Measurements from ENCODE around the gene VMAC. TPM values are rescaled to one million over a fixed set of nuclear protein-coding genes. Genes with fewer than 3 reads are reported as not detected.

VMAC gene
- total RNA-seq, 2 experiments from 2014 or later, result 1.5 to 2.0 TPM

- peaks cover 14% of the 10 kb centered on the region for H3K36me3 Mint-ChIP-seq (ENCODE audit: low read depth)
- H3K4me3 Mint-ChIP-seq, result no peak overlapping the region
- no peaks in the 10 kb centered on the region for H3K27me3 Mint-ChIP-seq (ENCODE audit: low read depth)
- DNase-seq, result no peak
- no peaks in the 10 kb centered on the region for H3K9me3 Mint-ChIP-seq
- H3K27ac Mint-ChIP-seq, result peak overlapping the region; percentile 30
- intact Hi-C loops (cut with micrococcal nuclease), result no loop called here
- peaks cover 23% of the 10 kb centered on the region for H3K4me1 Mint-ChIP-seq (ENCODE audit: low read depth)
- CTCF ChIA-PET, result no interaction called here
Observed at GRCh38 chr19:5940260-5941208, 35.9 kb downstream of the VMAC start.

GRCh38 chr19:5941673-5942072 lies 37.0 kb downstream of the VMAC start:
- Mint-ChIP-seq H3K36me3 (ENCODE audit: low read depth) (peaks cover 11% of the 10 kb centered on the region), H3K27me3 (ENCODE audit: low read depth) (no peaks in the 10 kb centered on the region), H3K9me3 (no peaks in the 10 kb centered on the region), H3K27ac (no peak overlapping the region), H3K4me3 (no peak overlapping the region), H3K4me1 (ENCODE audit: low read depth) (peaks cover 33% of the 10 kb centered on the region)
- no peak for DNase-seq
- CTCF ChIA-PET, result interaction anchor here (0.6 to 1.7 kb wide), 4 partner anchors 26 to 252 kb away, joined by 3 to 5 read pairs (median 4); partner anchors contain the start of gene RPL36
- intact Hi-C loops (cut with micrococcal nuclease), result no loop called here

- no peaks in the 10 kb centered on the region for H3K27me3 Mint-ChIP-seq (ENCODE audit: low read depth)
- H3K9me3 Mint-ChIP-seq, result no peaks in the 10 kb centered on the region
- CTCF ChIA-PET, result interaction anchor here (0.7 kb wide), 1 partner anchor 12 kb away, joined by 3 read pairs; no protein-coding TSS in a partner anchor
- H3K27ac Mint-ChIP-seq, result no peak overlapping the region
- H3K4me3 Mint-ChIP-seq, result no peak overlapping the region
- H3K36me3 Mint-ChIP-seq (ENCODE audit: low read depth), result peaks cover 9% of the 10 kb centered on the region
- intact Hi-C loops (cut with micrococcal nuclease), result no loop called here
- peaks cover 41% of the 10 kb centered on the region for H3K4me1 Mint-ChIP-seq (ENCODE audit: low read depth)
- no peak for DNase-seq
Observed at GRCh38 chr19:5943045-5943444, 38.4 kb downstream of the VMAC start.

GRCh38 chr19:5943623-5944022 lies 39.0 kb downstream of the VMAC start:
- Mint-ChIP-seq H3K4me1 (ENCODE audit: low read depth) (peaks cover 46% of the 10 kb centered on the region), H3K36me3 (ENCODE audit: low read depth) (peaks cover 10% of the 10 kb centered on the region), H3K27me3 (ENCODE audit: low read depth) (no peaks in the 10 kb centered on the region), H3K4me3 (no peak overlapping the region), H3K9me3 (no peaks in the 10 kb centered on the region), H3K27ac (no peak overlapping the region)
- CTCF ChIA-PET, result no interaction called here
- intact Hi-C loops (cut with micrococcal nuclease), result no loop called here
- no peak for DNase-seq

- Mint-ChIP-seq H3K27me3 (ENCODE audit: low read depth) (no peaks in the 10 kb centered on the region), H3K4me1 (ENCODE audit: low read depth) (peaks cover 84% of the 10 kb centered on the region), H3K36me3 (ENCODE audit: low read depth) (peaks cover 22% of the 10 kb centered on the region), H3K9me3 (no peaks in the 10 kb centered on the region), H3K27ac (peak overlapping the region; percentile 71), H3K4me3 (no peak overlapping the region)
- intact Hi-C loops (cut with micrococcal nuclease), result no loop called here
- CTCF ChIA-PET, result interaction anchor here (0.8 to 1.3 kb wide), 3 partner anchors 10 to 75 kb away, joined by 3 to 5 read pairs (median 4); no protein-coding TSS in a partner anchor
- no peak for DNase-seq
Observed at GRCh38 chr19:5947435-5947834, 42.8 kb downstream of the VMAC start.

GRCh38 chr19:5948752-5949564 lies 44.3 kb downstream of the VMAC start:
- Mint-ChIP-seq H3K27me3 (ENCODE audit: low read depth) (no peaks in the 10 kb centered on the region), H3K4me1 (ENCODE audit: low read depth) (peaks cover 91% of the 10 kb centered on the region), H3K9me3 (no peaks in the 10 kb centered on the region), H3K36me3 (ENCODE audit: low read depth) (peaks cover 28% of the 10 kb centered on the region), H3K27ac (peak overlapping the region; percentile 96), H3K4me3 (peak overlapping the region; percentile 71)
- intact Hi-C loops (cut with micrococcal nuclease), result loop anchor here (1.0 to 2.0 kb wide), 2 partner anchors 14 to 45 kb away; partner anchors contain the start of gene VMAC
- CTCF ChIA-PET, result interaction anchor here (0.5 to 6.2 kb wide), 8 partner anchors 18 to 1138 kb away, joined by 3 to 48 read pairs (median 4); no protein-coding TSS in a partner anchor
- peak; percentile 56 for DNase-seq

- peak; percentile 78 for DNase-seq
- Mint-ChIP-seq H3K27me3 (ENCODE audit: low read depth) (no peaks in the 10 kb centered on the region), H3K9me3 (no peaks in the 10 kb centered on the region), H3K4me3 (peak overlapping the region; percentile 71), H3K4me1 (ENCODE audit: low read depth) (peaks cover 91% of the 10 kb centered on the region), H3K36me3 (ENCODE audit: low read depth) (peaks cover 32% of the 10 kb centered on the region), H3K27ac (peak overlapping the region; percentile 96)
- CTCF ChIA-PET, result interaction anchor here (0.7 to 6.2 kb wide), 5 partner anchors 12 to 29 kb away, joined by 3 to 48 read pairs (median 4); no protein-coding TSS in a partner anchor
- intact Hi-C loops (cut with micrococcal nuclease), result loop anchor here (1.0 to 5.0 kb wide), 4 partner anchors 13 to 123 kb away; partner anchors contain the start of gene VMAC
Observed at GRCh38 chr19:5949792-5950305, 45.2 kb downstream of the VMAC start.

- intact Hi-C loops (cut with micrococcal nuclease), result loop anchor here (1.0 to 5.0 kb wide), 2 partner anchors 25 to 123 kb away; no protein-coding TSS in a partner anchor
- peak overlapping the region; percentile 96 for H3K27ac Mint-ChIP-seq
- peaks cover 34% of the 10 kb centered on the region for H3K36me3 Mint-ChIP-seq (ENCODE audit: low read depth)
- H3K27me3 Mint-ChIP-seq (ENCODE audit: low read depth), result no peaks in the 10 kb centered on the region
- CTCF ChIA-PET, result interaction anchor here (0.7 to 6.2 kb wide), 4 partner anchors 11 to 33 kb away, joined by 3 to 48 read pairs (median 4); no protein-coding TSS in a partner anchor
- no peak for DNase-seq
- H3K4me1 Mint-ChIP-seq (ENCODE audit: low read depth), result peaks cover 92% of the 10 kb centered on the region
- no peak overlapping the region for H3K4me3 Mint-ChIP-seq
- H3K9me3 Mint-ChIP-seq, result no peaks in the 10 kb centered on the region
Observed at GRCh38 chr19:5950741-5951140, 46.1 kb downstream of the VMAC start.

GRCh38 chr19:5951338-5951861 lies 46.7 kb downstream of the VMAC start:
- Mint-ChIP-seq H3K4me3 (no peak overlapping the region), H3K9me3 (no peaks in the 10 kb centered on the region), H3K27ac (peak overlapping the region; percentile 87), H3K4me1 (ENCODE audit: low read depth) (peaks cover 92% of the 10 kb centered on the region), H3K27me3 (ENCODE audit: low read depth) (no peaks in the 10 kb centered on the region), H3K36me3 (ENCODE audit: low read depth) (peaks cover 32% of the 10 kb centered on the region)
- intact Hi-C loops (cut with micrococcal nuclease), result loop anchor here (5.0 kb wide), 1 partner anchor 124 kb away; no protein-coding TSS in a partner anchor
- no peak for DNase-seq
- CTCF ChIA-PET, result interaction anchor here (1.0 to 6.2 kb wide), 4 partner anchors 16 to 147 kb away, joined by 3 to 48 read pairs (median 4); no protein-coding TSS in a partner anchor

- Mint-ChIP-seq H3K4me1 (ENCODE audit: low read depth) (peaks cover 96% of the 10 kb centered on the region), H3K36me3 (ENCODE audit: low read depth) (peaks cover 32% of the 10 kb centered on the region), H3K27ac (peak overlapping the region; percentile 87), H3K9me3 (no peaks in the 10 kb centered on the region), H3K4me3 (no peak overlapping the region), H3K27me3 (ENCODE audit: low read depth) (no peaks in the 10 kb centered on the region)
- CTCF ChIA-PET, result interaction anchor here (1.1 to 6.2 kb wide), 3 partner anchors 15 to 148 kb away, joined by 4 to 48 read pairs (median 4); no protein-coding TSS in a partner anchor
- intact Hi-C loops (cut with micrococcal nuclease), result loop anchor here (1.0 to 5.0 kb wide), 2 partner anchors 10 to 125 kb away; no protein-coding TSS in a partner anchor
- DNase-seq, result no peak
Observed at GRCh38 chr19:5952193-5953029, 47.7 kb downstream of the VMAC start.
